SK-N-SH treated with all-trans-retinoic acid at 6 μM for 48 hours (cell line): ENCODE data around the gene MMP1.
"Not testable (repeated sequence)": the region's sequence is repeated elsewhere in the genome, so short reads cannot be mapped to it uniquely, and the experiment has no call there.

Experiments used
- ATAC-seq: fragments of 200-7000 bp; cut with Tn5 transposase; 3 replicates; pipeline ENCODE4 v1.9.1; 2020; ENCODE audit warnings: mild to moderate bottlenecking, moderate library complexity
- CREB5 ChIP-seq: fragments of 250-450 bp; sonication (Bioruptor Pico); IDR thresholded peaks from 2 replicates; pipeline ENCODE4 v1.5.1; 2020; ENCODE audit warnings: low read depth, mild to moderate bottlenecking, moderate library complexity
- CSDC2 ChIP-seq: fragments of 250-450 bp; sonication (Bioruptor Pico); IDR thresholded peaks from 2 replicates; pipeline ENCODE4 v1.5.0; 2020; ENCODE audit warnings: mild to moderate bottlenecking, moderate library complexity
- ESRRG ChIP-seq: fragments of 250-450 bp; sonication (Bioruptor Pico); IDR thresholded peaks from 2 replicates; pipeline ENCODE4 v1.6.1; 2021; ENCODE audit warnings: mild to moderate bottlenecking
- PATZ1 ChIP-seq: fragments of 250-450 bp; sonication (Bioruptor Pico); IDR thresholded peaks from 2 replicates; pipeline ENCODE4 v1.8.0; 2020; ENCODE audit warnings: mild to moderate bottlenecking, moderate library complexity, borderline replicate concordance
- RARB ChIP-seq: fragments of 250-450 bp; sonication (Bioruptor Pico); IDR thresholded peaks from 2 replicates; pipeline ENCODE4 v1.8.0; 2021; ENCODE audit warnings: mild to moderate bottlenecking, moderate library complexity
- TCF4 ChIP-seq: fragments of 250-450 bp; sonication (Bioruptor Pico); IDR thresholded peaks from 2 replicates; pipeline ENCODE4 v1.8.0; 2021; ENCODE audit warnings: mild to moderate bottlenecking, moderate library complexity, borderline replicate concordance
- TOX ChIP-seq: fragments of 250-450 bp; sonication (Bioruptor Pico); IDR thresholded peaks from 2 replicates; pipeline ENCODE4 v1.8.0; 2021; ENCODE audit warnings: mild to moderate bottlenecking, moderate library complexity, borderline replicate concordance
- ZNF8 ChIP-seq: fragments of 450-650 bp; formaldehyde crosslinking; IDR thresholded peaks from 2 replicates; pipeline ENCODE4 v1.5.0; 2020; ENCODE audit warnings: mild to moderate bottlenecking, moderate library complexity

The MMP1 gene

GRCh38 chr11:102751673-102752072, 46.3 kb downstream of the MMP1 start (continued):
- TF ChIP-seq CREB5 (CRISPR knock-in tag) (no peak), TCF4 (CRISPR knock-in tag) (no peak), PATZ1 (CRISPR knock-in tag) (no peak)

- ATAC-seq = no peak
- TF ChIP-seq RARB (CRISPR knock-in tag) (no peak), TOX (CRISPR knock-in tag) (no peak), ZNF8 (CRISPR knock-in tag) (no peak), CSDC2 (CRISPR knock-in tag) (no peak), ESRRG (CRISPR knock-in tag) (no peak)
These were observed 48.7 kb downstream of the MMP1 start for GRCh38 chr11:102749101-102749722.

GRCh38 chr11:102746746-102747578, 51.0 kb downstream of the MMP1 start:
- ATAC-seq = not testable (repeated sequence)
